PC-3 (cell line): Measurements from ENCODE around the gene FRZB.

Experiments used
- CTCF ChIP-seq: fragments of 300-600 bp; sonication (generic); conservative IDR thresholded peaks from 2 replicates; pipeline ENCODE4 v1.5.1; 2017; ENCODE audit warnings: antibody characterized with exemption, low read depth, mild to moderate bottlenecking, low read length
- EZH2phosphoT487 ChIP-seq: fragments of 300-600 bp; sonication (generic); IDR thresholded peaks from 2 replicates; pipeline ENCODE4 v1.6.1; 2018; ENCODE audit warnings: mild to moderate bottlenecking, antibody characterized with exemption, low read length, borderline replicate concordance

GRCh38 chr2:182798736-182799135, 67.7 kb downstream of the FRZB start:
- TF ChIP-seq CTCF: no peak
- TF ChIP-seq EZH2phosphoT487: no peak
